UCSD-AML1 (cell line): Measurements from ENCODE around the gene RNLS.

Source experiments
- DNase-seq: peaks from one replicate; lab custom pipeline; 2025; ENCODE audit not compliant: unreplicated experiment; lab: John Stamatoyannopoulos, UW

Gene RNLS

GRCh38 chr10:88347597-88348304 is 235.4 kb downstream of the RNLS start:
- no peak for DNase-seq

- DNase-seq, result no peak
Measured at GRCh38 chr10:88347022-88347421, 236.1 kb downstream of the RNLS start.

- no peak for DNase-seq
Measured at GRCh38 chr10:88346144-88346977, 236.8 kb downstream of the RNLS start.

GRCh38 chr10:88343761-88344484 is 239.2 kb downstream of the RNLS start:
- no peak for DNase-seq

GRCh38 chr10:88342733-88343310 is 240.3 kb downstream of the RNLS start:
- DNase-seq, result no peak

- DNase-seq, result no peak
Measured at GRCh38 chr10:88337134-88337533, 246.0 kb downstream of the RNLS start.

GRCh38 chr10:88336334-88336733 is 246.8 kb downstream of the RNLS start:
- DNase-seq, result no peak

- no peak for DNase-seq
Measured at GRCh38 chr10:88333248-88333630, 249.9 kb downstream of the RNLS start.

GRCh38 chr10:88332503-88333247 is 250.4 kb downstream of the RNLS start:
- no peak for DNase-seq

- DNase-seq, result no peak
Measured at GRCh38 chr10:88330174-88330573, 252.9 kb downstream of the RNLS start.

- DNase-seq, result no peak
Measured at GRCh38 chr10:88322324-88323063, 260.6 kb downstream of the RNLS start.

- DNase-seq, result no peak
Measured at GRCh38 chr10:88319960-88320517, 263.1 kb downstream of the RNLS start.

- no peak for DNase-seq
Measured at GRCh38 chr10:88318803-88319202, 264.3 kb downstream of the RNLS start.

- DNase-seq, result no peak
Measured at GRCh38 chr10:88317099-88317498, 266.0 kb downstream of the RNLS start.

- DNase-seq, result no peak
Measured at GRCh38 chr10:88316292-88316861, 266.7 kb downstream of the RNLS start.

GRCh38 chr10:88315755-88316154 is 267.4 kb downstream of the RNLS start:
- no peak for DNase-seq

- no peak for DNase-seq
Measured at GRCh38 chr10:88314362-88314761, 268.8 kb downstream of the RNLS start.

GRCh38 chr10:88313878-88314277 is 269.2 kb downstream of the RNLS start:
- DNase-seq, result no peak

GRCh38 chr10:88312855-88313254 is 270.3 kb downstream of the RNLS start:
- DNase-seq, result no peak
